PFSK-1 (cell line): ENCODE data around the gene ANXA2.

Experiments
- REST ChIP-seq, 2 experiments: IDR thresholded peaks; 2 replicates each; pipeline versions ENCODE4 v1.6.1 to v1.8.0; 2011 to 2012; ENCODE audit warnings: low read depth in 2 of 2, low read length in 2 of 2, control low read depth in 1 of 2, inconsistent platforms in 1 of 2, mild to moderate bottlenecking in 1 of 2, moderate library complexity in 1 of 2; ENCODE audit not compliant: insufficient read depth in 1 of 2
- SIN3A ChIP-seq: IDR thresholded peaks from 2 replicates; pipeline ENCODE4 v1.6.1; 2012; ENCODE audit warnings: mild to moderate bottlenecking, low read length, moderate library complexity, borderline replicate concordance; ENCODE audit not compliant: insufficient read depth

GRCh38 chr15:60425461-60425860 lies 27.7 kb upstream of the ANXA2 start:
- TF ChIP-seq REST (IDR thresholded peaks at IDR 0.05; ENCODE audit: insufficient read depth in 1 of 2, low read depth in 2 of 2, low read length in 2 of 2) (no peak), SIN3A (no peak)
